ENCODE results near the gene CDCA5. TPM values are rescaled to one million over a fixed set of nuclear protein-coding genes. Genes with fewer than 3 reads are reported as not detected.

Gene CDCA5
- total and polyA plus RNA-seq, 2 of the 4 experiments (the other 2 are of a cell fraction) = 9.1 to 14.0 TPM

GRCh38 chr11:65072631-65072966, 11.2 kb downstream of the CDCA5 start:
- H3K27me3 ChIP-seq (ENCODE audit: control insufficient read depth, insufficient read depth, low read length) = no peaks in the 10 kb centered on the region
- H3K56ac ChIP-seq (ENCODE audit: extremely low read depth, insufficient read depth, low read length) = no peak overlapping the region
- BruUV-seq (replicated peaks) = no TSS peak
- H2AK5ac ChIP-seq (ENCODE audit: low read depth, low read length) = no peak overlapping the region
- H3K9ac ChIP-seq (ENCODE audit: low read depth, low read length) = no peak overlapping the region
- H2BK15ac ChIP-seq (ENCODE audit: low read depth, low read length) = no peak overlapping the region
- no peak for ATAC-seq (ENCODE audit: low read depth)
- WGBS, 2 experiments (ENCODE audit: extremely low coverage in 2 of 2, insufficient read length in 1 of 2) = no CpG with 5 or more reads among the region's 1 CpG
- no peak overlapping the region for H2BK5ac ChIP-seq (ENCODE audit: low read depth, low read length, poor library complexity, severe bottlenecking)
- H3K27ac ChIP-seq (ENCODE audit: insufficient read depth, low read length) = no peak overlapping the region
- H4K91ac ChIP-seq (ENCODE audit: insufficient read depth, low read depth, low read length) = no peak overlapping the region
- intact Hi-C loops (cut with micrococcal nuclease) (no loop called here), in situ Hi-C loops (cut with MboI; ENCODE audit: low sequenced_read_pairs) (no loop called here), dilution Hi-C loops (cut with HindIII; ENCODE audit: low sequenced_read_pairs, unreplicated experiment) (no loop called here)
- no peak overlapping the region for H3K4me2 ChIP-seq (ENCODE audit: low read depth, low read length)
- H3K79me1 ChIP-seq (ENCODE audit: low read depth in 1 of 2, low read length in 2 of 2) = peaks cover 3 to 6% of the 10 kb centered on the region in 2 experiments; a peak in 3 of 4 replicates
- H3K9me3 ChIP-seq (ENCODE audit: control insufficient read depth, insufficient read depth, low read length) = no peaks in the 10 kb centered on the region
- H2AFZ ChIP-seq (replicated peaks; ENCODE audit: low read length, poor library complexity) = no peak overlapping the region
- H2AK9ac ChIP-seq (replicated peaks; ENCODE audit: low read depth, low read length, poor library complexity) = peak overlapping the region; percentile 42
- ChIA-PET CTCF (no interaction called here), POLR2A (ENCODE audit: unreplicated experiment) (no interaction called here)
- H3K36me3 ChIP-seq (ENCODE audit: control insufficient read depth, insufficient read depth, low read length) = no peaks in the 10 kb centered on the region; the same call in none of the 2 replicates
- no peak overlapping the region for H2BK120ac ChIP-seq (ENCODE audit: low read depth, low read length)
- H4K20me1 ChIP-seq (ENCODE audit: insufficient read depth, low read length) = no peaks in the 10 kb centered on the region
- no peaks in the 10 kb centered on the region for H3K4me1 ChIP-seq (ENCODE audit: control insufficient read depth, insufficient read depth, low read length)
- no peak overlapping the region for H2BK20ac ChIP-seq (ENCODE audit: low read depth, low read length)
- no peak for DNase-seq
- no peak overlapping the region for H4K5ac ChIP-seq (ENCODE audit: low read depth, low read length)
- no peak overlapping the region for H3K14ac ChIP-seq (replicated peaks; ENCODE audit: low read depth, low read length)
- H3K23ac ChIP-seq (ENCODE audit: low read depth, low read length) = no peak overlapping the region
- no peak overlapping the region for H3K18ac ChIP-seq (ENCODE audit: low read depth, low read length)
- no peak overlapping the region for H4K8ac ChIP-seq (ENCODE audit: low read depth in 2 of 2, low read length in 2 of 2)
- H3K4me3 ChIP-seq (ENCODE audit: insufficient read depth, low read depth, low read length) = no peak overlapping the region
- H3K4ac ChIP-seq (ENCODE audit: low read depth, low read length) = no peak overlapping the region
- no peak for TF ChIP-seq MXI1 (IDR thresholded peaks at IDR 0.05; ENCODE audit: borderline replicate concordance, low read depth, low read length)
- no peak for TF ChIP-seq BHLHE40 (IDR thresholded peaks at IDR 0.05; ENCODE audit: low read depth, low read length)
- no peak for TF ChIP-seq ELK1 (IDR thresholded peaks at IDR 0.05; ENCODE audit: borderline replicate concordance, low read depth, low read length)
- TF ChIP-seq RCOR1 (IDR thresholded peaks at IDR 0.05; ENCODE audit: insufficient replicate concordance, low read length) = no peak
- H3K9me1 ChIP-seq (ENCODE audit: insufficient read depth, low read length) = no peaks in the 10 kb centered on the region; the same call in 1 of the 2 replicates
